CD4-positive, alpha-beta T cell treated with Interleukin-21 for 1 hour (primary cell): ENCODE measurements around the gene TMPRSS3.

ENCODE experiments used
- DNase-seq: peaks from one replicate; pipeline ENCODE4 v3.0.0-alpha.2; 2020

TMPRSS3 gene

GRCh38 chr21:42395905-42396651 is at the start of gene TMPRSS3:
Gene TMPRSS3 (minus strand): TSS chr21:42396052. CDS start chr21:42395417, 635 bp downstream.
- DNase-seq: no peak

DNA sequence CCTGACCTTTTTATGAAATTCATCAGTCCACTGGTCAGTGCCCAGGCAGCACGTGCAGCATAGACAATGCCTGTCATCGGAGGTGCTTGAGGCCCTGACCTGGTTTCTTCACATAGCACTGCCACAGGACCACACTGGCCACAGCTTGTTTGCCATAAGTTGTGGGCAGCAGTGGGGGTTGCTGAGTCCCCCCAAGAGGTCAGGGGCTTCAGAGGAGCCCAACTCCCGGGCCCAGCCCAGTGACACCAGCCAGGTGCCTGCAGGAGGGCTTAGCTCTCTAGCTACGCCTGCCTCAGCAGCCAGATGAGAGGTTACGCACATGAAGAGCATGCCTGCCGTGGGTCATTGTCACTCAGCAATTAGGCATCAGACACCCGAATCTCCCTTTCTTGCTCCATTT is 49.5 kb upstream of the TMPRSS3 start:
- DNase-seq: no peak

- no peak for DNase-seq
These were observed 48.9 kb upstream of the TMPRSS3 start for GRCh38 chr21:42444745-42445059.

DNA sequence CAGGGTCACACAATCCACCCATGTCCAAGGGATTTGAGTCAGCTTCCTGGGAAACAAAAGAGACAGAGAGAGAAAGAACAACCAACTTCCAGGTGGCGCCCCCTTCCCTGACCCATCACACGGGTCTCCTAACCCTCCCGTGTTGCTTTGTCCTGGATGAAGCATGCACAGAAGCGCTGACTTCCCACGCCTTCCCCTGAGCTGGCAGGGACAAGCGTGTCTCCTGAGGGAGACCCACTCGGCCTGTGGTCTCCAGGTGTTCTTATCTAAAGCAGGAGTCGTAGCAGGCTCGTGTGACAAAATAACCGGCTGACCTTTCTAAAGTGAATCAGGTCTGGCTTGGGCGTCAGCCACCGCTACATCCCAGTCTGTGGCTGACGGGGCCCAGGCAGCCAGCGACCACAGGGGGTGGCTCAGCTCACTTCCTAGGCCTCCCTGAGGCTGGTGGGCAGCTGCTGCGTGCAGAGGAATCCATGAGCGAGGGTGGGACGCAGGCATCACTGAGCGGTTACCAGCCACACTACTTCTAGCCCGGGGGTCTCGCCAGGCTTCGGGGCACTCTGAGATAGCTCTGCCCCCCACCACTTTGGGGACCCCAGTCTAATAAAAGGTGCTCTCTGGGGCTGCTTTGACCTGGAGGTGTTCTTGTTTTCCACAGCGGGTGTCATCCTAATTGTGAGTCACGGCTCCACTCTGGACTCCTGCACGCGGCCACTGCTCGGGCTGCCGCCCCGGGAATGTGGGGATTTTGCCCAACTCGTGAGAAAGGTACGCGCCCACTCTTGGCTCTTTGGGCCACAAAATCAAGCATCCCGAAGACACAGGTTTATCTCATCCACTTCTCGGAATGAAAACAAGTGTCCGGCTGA is 48.3 kb upstream of the TMPRSS3 start:
- no peak for DNase-seq

DNA sequence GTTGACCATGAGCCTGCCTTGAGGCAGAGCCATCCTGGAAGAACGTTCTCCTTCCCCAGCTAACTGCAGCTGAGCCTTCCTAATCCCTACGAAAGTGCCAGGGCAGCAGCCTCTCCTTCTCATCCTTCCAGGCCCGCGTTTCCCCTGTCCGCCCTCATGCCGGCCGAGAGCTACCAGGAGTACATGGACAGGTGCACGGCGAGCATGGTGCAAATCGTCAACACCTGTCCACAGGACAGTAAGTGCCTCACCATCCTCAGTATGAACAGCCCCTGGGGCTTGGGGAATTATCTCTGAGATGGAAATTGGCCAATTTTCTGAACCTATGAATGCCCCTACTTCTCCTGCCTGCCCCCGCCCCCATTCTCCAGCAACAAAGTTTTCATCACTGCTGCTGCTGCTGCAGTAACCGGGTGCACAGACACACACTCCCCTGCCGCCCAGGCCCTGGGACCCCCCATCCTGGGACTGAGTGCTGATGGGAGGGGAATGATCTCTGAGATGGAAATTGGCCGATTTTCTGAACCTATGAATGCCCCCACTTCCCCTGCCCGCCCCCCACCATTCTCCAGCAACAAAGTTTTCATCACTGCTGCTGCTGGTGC is 47.4 kb upstream of the TMPRSS3 start:
- DNase-seq: no peak

DNA sequence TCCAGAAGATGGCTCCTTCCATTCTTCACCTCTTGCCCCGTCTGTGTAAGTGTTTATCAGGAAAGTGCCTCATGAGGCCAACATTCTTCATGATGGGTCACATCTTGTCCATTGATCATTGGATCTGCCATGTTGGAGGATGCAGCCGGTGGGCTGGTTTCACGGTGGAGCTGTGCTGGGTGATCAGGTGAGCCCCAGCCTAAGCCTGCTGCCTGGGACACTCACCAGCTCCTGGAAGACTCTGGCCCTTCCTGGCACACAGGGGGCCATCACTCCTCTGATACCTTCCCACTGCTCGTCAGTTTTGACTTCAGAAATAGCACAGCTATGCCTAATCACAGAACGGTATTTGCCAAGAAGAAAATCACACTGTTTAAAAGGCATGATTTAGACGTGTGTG is 46.1 kb upstream of the TMPRSS3 start:
- DNase-seq: no peak

- no peak for DNase-seq
These were observed 44.4 kb upstream of the TMPRSS3 start for GRCh38 chr21:42440187-42440792.

DNA sequence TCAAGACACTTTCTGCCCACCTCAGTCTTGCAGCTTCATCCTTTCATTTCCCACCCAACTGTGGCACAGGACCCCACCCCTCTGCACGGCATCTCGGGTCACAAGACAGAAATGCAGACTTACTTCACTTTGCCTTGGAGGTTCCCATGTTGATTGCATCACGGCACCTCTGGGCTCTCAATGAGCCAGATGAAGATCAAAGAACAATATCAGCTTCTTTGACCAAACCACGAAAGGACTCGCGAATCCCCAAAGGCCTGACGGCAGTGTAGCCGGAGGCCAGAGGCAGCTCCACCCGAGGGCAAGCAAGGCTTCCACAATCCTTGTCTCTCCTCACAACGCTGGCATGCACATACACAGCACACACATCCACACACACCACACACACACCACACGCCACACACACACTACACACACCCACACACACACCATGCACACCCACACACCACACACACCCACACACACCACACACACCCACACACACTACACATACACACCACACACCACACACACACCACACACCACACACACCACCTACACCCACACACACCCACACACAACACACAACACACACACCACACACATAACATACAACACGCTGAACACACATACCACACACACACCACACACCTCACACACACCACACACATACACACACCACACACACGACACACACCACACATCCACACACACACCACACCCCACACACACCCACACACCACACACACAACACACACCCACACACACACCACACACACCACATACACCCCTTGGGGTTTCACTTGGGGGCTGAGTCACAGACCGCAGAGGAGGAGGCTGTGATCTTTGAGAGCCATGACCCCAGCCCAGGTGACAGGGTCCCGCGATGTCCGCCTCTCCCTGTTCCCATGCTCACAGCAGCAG is 43.7 kb upstream of the TMPRSS3 start:
- DNase-seq: peak; percentile 40

GRCh38 chr21:42438316-42439205 is 42.7 kb upstream of the TMPRSS3 start:
- no peak for DNase-seq

DNA sequence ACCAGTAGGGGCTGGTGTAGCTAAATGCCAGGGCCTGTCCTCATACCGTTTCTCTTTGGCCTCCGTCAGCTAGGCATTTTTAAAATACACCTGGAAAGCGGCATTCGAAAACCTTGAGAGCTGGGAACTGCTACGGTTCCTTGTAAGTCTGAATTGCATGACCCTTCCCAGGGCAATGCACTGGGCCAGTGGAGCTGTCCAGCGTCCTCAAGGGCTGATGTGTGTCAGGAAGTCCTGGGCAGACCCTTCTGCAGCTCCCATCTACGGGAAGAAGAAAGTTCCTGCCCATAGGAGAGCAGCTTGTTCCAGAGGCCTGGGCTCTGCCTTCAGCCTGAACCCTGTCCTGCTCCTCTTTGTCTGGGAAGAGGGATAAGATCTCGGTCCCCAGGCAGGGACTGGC is 41.9 kb upstream of the TMPRSS3 start:
- no peak for DNase-seq

GRCh38 chr21:42436914-42437313 is 41.1 kb upstream of the TMPRSS3 start:
- DNase-seq: no peak

DNA sequence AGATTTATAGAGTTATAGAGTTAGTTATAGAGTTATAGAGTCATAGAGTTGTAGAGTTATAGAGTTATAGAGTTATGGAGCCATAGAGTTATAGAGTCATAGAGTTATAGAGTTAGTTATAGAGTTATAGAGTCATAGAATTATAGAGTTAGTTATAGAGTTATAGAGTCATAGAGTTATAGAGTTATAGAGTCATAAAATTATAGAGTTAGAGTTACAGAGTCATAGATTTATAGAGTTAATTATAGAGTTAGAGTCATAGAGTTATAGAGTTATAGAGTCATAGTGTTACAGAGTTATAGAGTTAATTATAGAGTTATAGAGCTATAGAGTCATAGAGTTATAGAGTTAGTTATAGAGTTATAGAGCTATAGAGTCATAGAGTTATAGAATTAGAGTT is 40.0 kb upstream of the TMPRSS3 start:
- DNase-seq: no peak

GRCh38 chr21:42435401-42435800 is 39.5 kb upstream of the TMPRSS3 start:
- DNase-seq: no peak

DNA sequence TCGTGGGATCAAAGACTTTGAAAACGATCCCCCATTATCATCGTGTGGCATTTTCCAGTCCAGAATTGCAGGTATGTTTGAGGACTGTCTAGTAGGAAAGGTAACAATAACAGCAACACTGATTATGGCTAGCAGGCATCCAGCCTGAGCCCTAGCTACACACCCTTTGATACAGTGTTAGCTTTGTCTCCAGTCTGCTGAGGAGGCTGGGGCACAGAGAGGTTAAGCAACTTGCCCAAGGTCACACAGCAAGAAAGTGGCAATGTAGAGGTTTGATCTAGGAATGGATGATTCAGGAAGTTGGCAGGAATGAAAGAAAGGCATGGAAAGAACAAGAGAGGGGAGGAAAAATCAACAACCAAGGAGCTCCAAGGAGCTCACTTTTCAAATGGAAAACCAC is 39.0 kb upstream of the TMPRSS3 start:
- DNase-seq: no peak

DNA sequence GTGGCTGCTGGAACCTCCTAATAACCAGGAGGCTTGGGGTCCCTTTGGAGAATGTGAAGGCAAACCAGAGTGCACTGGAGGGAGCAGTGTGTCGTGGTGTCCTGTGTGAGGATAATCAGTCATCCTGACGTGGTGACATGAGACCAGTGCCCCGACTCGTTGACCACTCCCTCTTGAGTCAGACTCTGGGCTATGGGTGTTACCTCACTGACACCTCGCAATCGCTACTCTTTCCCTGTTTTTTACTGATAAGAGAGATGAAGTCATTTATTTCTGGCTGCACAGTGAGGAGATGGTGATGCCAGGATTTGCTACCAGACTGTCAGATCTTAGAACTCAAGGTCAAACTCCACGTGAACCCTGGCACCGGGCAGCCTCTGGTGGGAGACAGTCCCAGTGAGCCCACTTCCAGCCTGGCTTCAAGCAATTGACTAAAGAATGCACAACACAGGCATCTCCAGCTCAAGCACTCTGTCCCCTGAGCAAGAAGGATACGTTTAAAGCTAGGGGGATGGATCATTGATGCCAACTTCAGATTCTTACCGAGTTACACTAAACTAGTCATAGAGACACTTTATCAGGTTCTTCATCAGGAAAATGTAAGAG is 38.2 kb upstream of the TMPRSS3 start:
- DNase-seq: no peak

DNA sequence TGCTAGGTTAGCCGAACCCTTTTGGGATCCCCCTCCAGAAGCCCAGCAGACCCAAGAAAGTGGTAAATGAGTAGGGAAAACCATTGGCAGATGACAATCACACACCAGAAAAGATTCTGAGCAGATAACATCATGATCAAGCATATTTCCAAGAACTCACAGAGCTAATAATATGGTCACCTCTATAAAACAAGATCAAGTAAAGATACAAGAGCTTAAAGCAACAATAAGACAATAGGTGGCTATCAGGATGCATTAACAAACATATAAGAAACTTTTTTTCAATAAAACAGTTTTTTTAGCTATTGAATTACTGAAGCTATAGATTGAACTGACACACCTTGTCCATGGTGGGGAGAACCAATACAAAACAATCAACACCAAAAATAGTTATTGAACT is 36.8 kb upstream of the TMPRSS3 start:
- DNase-seq: no peak

GRCh38 chr21:42431196-42431595 is 35.3 kb upstream of the TMPRSS3 start:
- no peak for DNase-seq

- no peak for DNase-seq
These were observed 34.7 kb upstream of the TMPRSS3 start for GRCh38 chr21:42430521-42430920.

GRCh38 chr21:42429856-42430255 is 34.0 kb upstream of the TMPRSS3 start:
- no peak for DNase-seq

- no peak for DNase-seq
These were observed 33.2 kb upstream of the TMPRSS3 start for GRCh38 chr21:42429021-42429420.
